GM19438 (cell line): ENCODE measurements around the gene PTPN14.
"Not testable (repeated sequence)": the region's sequence is repeated elsewhere in the genome, so short reads cannot be mapped to it uniquely, and the experiment has no call there.

Source experiments
- ATAC-seq: cut with Tn5 transposase; IDR thresholded peaks from one replicate; pipeline ENCODE4 v1.9.1; 2021; ENCODE audit warnings: low read depth; ENCODE audit not compliant: unreplicated experiment

PTPN14 gene

GRCh38 chr1:214542275-214543199 lies 8.9 kb downstream of the PTPN14 start:
- ATAC-seq: no peak

- ATAC-seq: no peak
Measured at GRCh38 chr1:214541693-214542092, 9.7 kb downstream of the PTPN14 start.

- no peak for ATAC-seq
Measured at GRCh38 chr1:214541206-214541605, 10.2 kb downstream of the PTPN14 start.

- ATAC-seq: no peak
Measured at GRCh38 chr1:214540324-214540723, 11.1 kb downstream of the PTPN14 start.

- ATAC-seq: no peak
Measured at GRCh38 chr1:214538496-214538895, 12.9 kb downstream of the PTPN14 start.

- no peak for ATAC-seq
Measured at GRCh38 chr1:214537872-214538473, 13.4 kb downstream of the PTPN14 start.

- no peak for ATAC-seq
Measured at GRCh38 chr1:214537219-214537618, 14.2 kb downstream of the PTPN14 start.

GRCh38 chr1:214532070-214532469 lies 19.3 kb downstream of the PTPN14 start:
- ATAC-seq: no peak

GRCh38 chr1:214525535-214526019 lies 25.8 kb downstream of the PTPN14 start:
- peak; percentile 80 for ATAC-seq

GRCh38 chr1:214524824-214525223 lies 26.6 kb downstream of the PTPN14 start:
- ATAC-seq: no peak

GRCh38 chr1:214523124-214523824 lies 28.1 kb downstream of the PTPN14 start:
- no peak for ATAC-seq

GRCh38 chr1:214521458-214521857 lies 29.9 kb downstream of the PTPN14 start:
- not testable (repeated sequence) for ATAC-seq

- ATAC-seq: no peak
Measured at GRCh38 chr1:214520544-214521165, 30.7 kb downstream of the PTPN14 start.

- no peak for ATAC-seq
Measured at GRCh38 chr1:214518361-214518760, 33.0 kb downstream of the PTPN14 start.

GRCh38 chr1:214516434-214517326 lies 34.7 kb downstream of the PTPN14 start:
- no peak for ATAC-seq

GRCh38 chr1:214515544-214516433 lies 35.6 kb downstream of the PTPN14 start:
- no peak for ATAC-seq

- ATAC-seq: no peak
Measured at GRCh38 chr1:214514819-214515383, 36.5 kb downstream of the PTPN14 start.

GRCh38 chr1:214514032-214514818 lies 37.2 kb downstream of the PTPN14 start:
- no peak for ATAC-seq
